GM12878 (cell line): ENCODE results near the gene TP53BP1. TPM values are rescaled to one million over a fixed set of nuclear protein-coding genes. Genes with fewer than 3 reads are reported as not detected.
A peak's percentile ranks its signal among the peaks of the same experiment; 100 is the strongest.

Experiments used
- HCFC1 ChIP-seq: fragments of 150-350 bp; IDR thresholded peaks from 2 replicates; pipeline ENCODE4 v1.6.1; 2014; ENCODE audit warnings: low read length
- IKZF1 ChIP-seq: fragments of 450-650 bp; conservative IDR thresholded peaks from 2 replicates; pipeline ENCODE4 v1.6.1; 2017; ENCODE audit warnings: antibody characterized with exemption, mild to moderate bottlenecking
- JUNB ChIP-seq: IDR thresholded peaks from 2 replicates; pipeline ENCODE4 v1.6.1; 2016; ENCODE audit warnings: antibody characterized with exemption, mild to moderate bottlenecking
- JUND ChIP-seq: IDR thresholded peaks from 2 replicates; pipeline ENCODE4 v1.6.1; 2012; ENCODE audit warnings: low read depth, mild to moderate bottlenecking, low read length, improper control_type of control experiment, moderate library complexity
- KAT2A ChIP-seq: conservative IDR thresholded peaks from 2 replicates; pipeline ENCODE4 v1.6.1; 2011; ENCODE audit warnings: low read depth, low read length; ENCODE audit not compliant: control insufficient read depth
- MXI1 ChIP-seq: fragments of 150-350 bp; IDR thresholded peaks from 2 replicates; pipeline ENCODE4 v1.6.1; 2011; ENCODE audit warnings: low read depth, mild to moderate bottlenecking, inconsistent platforms, low read length, improper control_type of control experiment
- POU2F2 ChIP-seq: IDR thresholded peaks from 3 replicates; pipeline ENCODE4 v1.6.1; 2011; ENCODE audit warnings: low read depth, mild to moderate bottlenecking, low read length, borderline replicate concordance
- RB1 ChIP-seq: fragments of 450-650 bp; formaldehyde crosslinking; IDR thresholded peaks from 2 replicates; pipeline ENCODE4 v1.6.1; 2017; ENCODE audit warnings: mild to moderate bottlenecking, borderline replicate concordance
- SIN3A ChIP-seq: IDR thresholded peaks from 2 replicates; pipeline ENCODE4 v1.6.1; 2012; ENCODE audit warnings: low read depth, low read length, improper control_type of control experiment
- SMARCA5 ChIP-seq: fragments of 450-650 bp; IDR thresholded peaks from 2 replicates; pipeline ENCODE4 v1.6.1; 2017; ENCODE audit warnings: mild to moderate bottlenecking
- SUPT20H ChIP-seq: IDR thresholded peaks from 2 replicates; pipeline ENCODE4 v1.6.1; 2011; ENCODE audit warnings: low read depth, mild to moderate bottlenecking, low read length, moderate library complexity, borderline replicate concordance; ENCODE audit not compliant: control insufficient read depth
- SUZ12 ChIP-seq: fragments of 200-600 bp; sonication (generic); IDR thresholded peaks from one replicate; pipeline ENCODE4 v1.6.1; 2018; ENCODE audit warnings: antibody characterized with exemption, mild to moderate bottlenecking; ENCODE audit not compliant: unreplicated experiment
- YY1 ChIP-seq: IDR thresholded peaks from 2 replicates; pipeline ENCODE4 v1.6.1; 2011; ENCODE audit warnings: low read depth, mild to moderate bottlenecking, low read length
- ZZZ3 ChIP-seq: IDR thresholded peaks from 2 replicates; pipeline ENCODE4 v1.6.1; 2011; ENCODE audit warnings: low read depth; ENCODE audit not compliant: control insufficient read depth, insufficient read length
- polyA plus RNA-seq, 11 experiments: library from polyadenylated mRNA; depleted of rRNA in 4 of 11; unstranded in 6 of 11; stranded (reverse) in 5 of 11; fragments of >200 nt; fragmentation: Nextera tagmentation in 4 of 11; fragmentation: Illumina TruSeq in 1 of 11; extraction: Ambion mirVana in 4 of 11; extraction: Trizol in 1 of 11; gene quantifications; 1 replicate in 1 of 11; 2 replicates in 10 of 11; pipeline versions ENCODE4 v1.2.1 to v1.2.3, GENCODE V29; 2011 to 2016; ENCODE audit warnings: inconsistent platforms in 2 of 11, missing spikeins in 2 of 11, low read depth in 1 of 11
- total RNA-seq, 4 experiments: library from RNA; depleted of rRNA in 3 of 4; stranded (reverse); fragments of >200 nt in 3 of 4; fragmentation: Illumina TruSeq in 1 of 4; extraction: Trizol in 1 of 4; gene quantifications; 2 replicates each; pipeline versions ENCODE4 v1.2.1 to v1.2.3, GENCODE V29; 2013 to 2021
- TF ChIP-seq, protein P1 (sequence below): fragments of 450-650 bp; IDR thresholded peaks from 2 replicates; pipeline ENCODE4 v1.6.1; 2017; ENCODE audit warnings: mild to moderate bottlenecking, moderate library complexity
- TF ChIP-seq, protein P2 (sequence below): IDR thresholded peaks from 2 replicates; pipeline ENCODE4 v1.6.1; 2012; ENCODE audit warnings: low read depth, low read length, improper control_type of control experiment
- TF ChIP-seq, protein P3 (sequence below): IDR thresholded peaks from 2 replicates; pipeline ENCODE4 v1.6.1; 2011; ENCODE audit warnings: mild to moderate bottlenecking, low read depth, low read length, moderate library complexity; ENCODE audit not compliant: insufficient replicate concordance
- TF ChIP-seq, protein P4 (sequence below): fragments of 450-650 bp; formaldehyde crosslinking; IDR thresholded peaks from 2 replicates; pipeline ENCODE4 v1.5.0; 2022; ENCODE audit warnings: mild to moderate bottlenecking, missing genetic modification characterization

TP53BP1 gene
- total and polyA plus RNA-seq, 10 of the 15 experiments (the other 5 are each of a cell fraction or from before 2014, with no cell fraction given) = 6.2 to 50.2 (median 19.3) TPM

DNA sequence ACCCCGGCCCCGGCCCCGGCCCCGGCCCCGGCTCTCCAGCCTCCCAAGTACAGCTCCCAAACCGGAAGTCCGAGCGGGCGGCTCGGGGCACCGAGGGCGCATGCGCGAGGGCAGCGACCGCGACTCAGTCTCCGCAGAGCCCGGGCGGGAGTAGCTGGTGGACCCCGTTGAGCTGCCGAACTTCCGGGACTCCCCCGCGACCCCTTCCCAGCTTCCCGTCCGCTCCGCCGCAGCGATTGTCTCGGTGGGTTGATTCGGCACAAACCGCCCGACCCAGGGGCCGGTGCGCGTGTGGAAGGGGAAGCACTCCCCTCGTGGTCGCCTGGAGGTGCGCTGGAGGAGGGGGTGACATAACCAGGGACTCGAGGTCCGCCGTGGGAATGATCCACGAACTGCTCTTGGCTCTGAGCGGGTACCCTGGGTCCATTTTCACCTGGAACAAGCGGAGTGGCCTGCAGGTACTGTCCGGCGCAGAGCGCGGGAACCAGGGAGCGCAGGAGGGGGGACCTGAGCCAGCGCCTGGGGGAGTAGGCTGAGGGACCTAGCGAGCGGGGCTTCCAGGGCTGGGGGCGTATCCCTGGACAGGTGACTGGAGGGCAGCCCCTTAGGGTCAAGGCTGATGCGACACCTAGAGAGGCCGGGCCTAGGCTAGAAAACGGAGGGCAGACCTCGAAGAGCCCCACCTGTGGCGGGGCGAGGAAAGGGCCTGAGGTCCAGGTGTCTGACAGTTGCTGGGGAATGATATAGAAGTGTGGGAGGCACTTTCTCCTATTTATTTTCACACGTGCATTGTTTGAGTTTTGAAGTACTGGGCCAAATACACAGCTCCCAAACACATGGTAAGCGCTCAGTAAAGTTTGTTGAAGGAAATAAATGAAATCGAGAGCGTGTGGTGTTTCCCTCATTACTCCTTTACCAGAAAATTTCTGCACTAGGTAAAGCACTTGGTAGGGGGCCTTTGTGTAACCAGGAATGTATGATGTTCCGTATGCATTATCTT lies 121.7 kb downstream of the TP53BP1 start, which contains the start of the genes TUBGCP4 and ZSCAN29 (continued):
- peak; percentile 50; the same call in 2 of the 3 replicates for TF ChIP-seq POU2F2
- no peak; the same call in 1 of the 2 replicates for TF ChIP-seq HCFC1
- 0 out of 2 replicates have a peak, but pooled peaks have one; percentile 15 for TF ChIP-seq SIN3A
- no peak for TF ChIP-seq ZZZ3
- TF ChIP-seq IKZF1 = peak; percentile 74; the same call in 1 of the 2 replicates
- TF ChIP-seq, protein P1, sequence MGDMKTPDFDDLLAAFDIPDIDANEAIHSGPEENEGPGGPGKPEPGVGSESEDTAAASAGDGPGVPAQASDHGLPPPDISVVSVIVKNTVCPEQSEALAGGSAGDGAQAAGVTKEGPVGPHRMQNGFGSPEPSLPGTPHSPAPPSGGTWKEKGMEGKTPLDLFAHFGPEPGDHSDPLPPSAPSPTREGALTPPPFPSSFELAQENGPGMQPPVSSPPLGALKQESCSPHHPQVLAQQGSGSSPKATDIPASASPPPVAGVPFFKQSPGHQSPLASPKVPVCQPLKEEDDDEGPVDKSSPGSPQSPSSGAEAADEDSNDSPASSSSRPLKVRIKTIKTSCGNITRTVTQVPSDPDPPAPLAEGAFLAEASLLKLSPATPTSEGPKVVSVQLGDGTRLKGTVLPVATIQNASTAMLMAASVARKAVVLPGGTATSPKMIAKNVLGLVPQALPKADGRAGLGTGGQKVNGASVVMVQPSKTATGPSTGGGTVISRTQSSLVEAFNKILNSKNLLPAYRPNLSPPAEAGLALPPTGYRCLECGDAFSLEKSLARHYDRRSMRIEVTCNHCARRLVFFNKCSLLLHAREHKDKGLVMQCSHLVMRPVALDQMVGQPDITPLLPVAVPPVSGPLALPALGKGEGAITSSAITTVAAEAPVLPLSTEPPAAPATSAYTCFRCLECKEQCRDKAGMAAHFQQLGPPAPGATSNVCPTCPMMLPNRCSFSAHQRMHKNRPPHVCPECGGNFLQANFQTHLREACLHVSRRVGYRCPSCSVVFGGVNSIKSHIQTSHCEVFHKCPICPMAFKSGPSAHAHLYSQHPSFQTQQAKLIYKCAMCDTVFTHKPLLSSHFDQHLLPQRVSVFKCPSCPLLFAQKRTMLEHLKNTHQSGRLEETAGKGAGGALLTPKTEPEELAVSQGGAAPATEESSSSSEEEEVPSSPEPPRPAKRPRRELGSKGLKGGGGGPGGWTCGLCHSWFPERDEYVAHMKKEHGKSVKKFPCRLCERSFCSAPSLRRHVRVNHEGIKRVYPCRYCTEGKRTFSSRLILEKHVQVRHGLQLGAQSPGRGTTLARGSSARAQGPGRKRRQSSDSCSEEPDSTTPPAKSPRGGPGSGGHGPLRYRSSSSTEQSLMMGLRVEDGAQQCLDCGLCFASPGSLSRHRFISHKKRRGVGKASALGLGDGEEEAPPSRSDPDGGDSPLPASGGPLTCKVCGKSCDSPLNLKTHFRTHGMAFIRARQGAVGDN = peak; percentile 62; the same call in 1 of the 2 replicates
- TF ChIP-seq, protein P2, sequence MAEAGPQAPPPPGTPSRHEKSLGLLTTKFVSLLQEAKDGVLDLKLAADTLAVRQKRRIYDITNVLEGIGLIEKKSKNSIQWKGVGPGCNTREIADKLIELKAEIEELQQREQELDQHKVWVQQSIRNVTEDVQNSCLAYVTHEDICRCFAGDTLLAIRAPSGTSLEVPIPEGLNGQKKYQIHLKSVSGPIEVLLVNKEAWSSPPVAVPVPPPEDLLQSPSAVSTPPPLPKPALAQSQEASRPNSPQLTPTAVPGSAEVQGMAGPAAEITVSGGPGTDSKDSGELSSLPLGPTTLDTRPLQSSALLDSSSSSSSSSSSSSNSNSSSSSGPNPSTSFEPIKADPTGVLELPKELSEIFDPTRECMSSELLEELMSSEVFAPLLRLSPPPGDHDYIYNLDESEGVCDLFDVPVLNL = no peak
- TF ChIP-seq SMARCA5 = peak; percentile 13; the same call in 1 of the 2 replicates
- TF ChIP-seq YY1 = no peak
- TF ChIP-seq JUND = no peak
- TF ChIP-seq, protein P3, sequence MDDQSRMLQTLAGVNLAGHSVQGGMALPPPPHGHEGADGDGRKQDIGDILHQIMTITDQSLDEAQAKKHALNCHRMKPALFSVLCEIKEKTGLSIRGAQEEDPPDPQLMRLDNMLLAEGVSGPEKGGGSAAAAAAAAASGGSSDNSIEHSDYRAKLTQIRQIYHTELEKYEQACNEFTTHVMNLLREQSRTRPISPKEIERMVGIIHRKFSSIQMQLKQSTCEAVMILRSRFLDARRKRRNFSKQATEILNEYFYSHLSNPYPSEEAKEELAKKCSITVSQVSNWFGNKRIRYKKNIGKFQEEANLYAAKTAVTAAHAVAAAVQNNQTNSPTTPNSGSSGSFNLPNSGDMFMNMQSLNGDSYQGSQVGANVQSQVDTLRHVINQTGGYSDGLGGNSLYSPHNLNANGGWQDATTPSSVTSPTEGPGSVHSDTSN = no peak
- TF ChIP-seq MXI1 = no peak
- TF ChIP-seq, protein P4, sequence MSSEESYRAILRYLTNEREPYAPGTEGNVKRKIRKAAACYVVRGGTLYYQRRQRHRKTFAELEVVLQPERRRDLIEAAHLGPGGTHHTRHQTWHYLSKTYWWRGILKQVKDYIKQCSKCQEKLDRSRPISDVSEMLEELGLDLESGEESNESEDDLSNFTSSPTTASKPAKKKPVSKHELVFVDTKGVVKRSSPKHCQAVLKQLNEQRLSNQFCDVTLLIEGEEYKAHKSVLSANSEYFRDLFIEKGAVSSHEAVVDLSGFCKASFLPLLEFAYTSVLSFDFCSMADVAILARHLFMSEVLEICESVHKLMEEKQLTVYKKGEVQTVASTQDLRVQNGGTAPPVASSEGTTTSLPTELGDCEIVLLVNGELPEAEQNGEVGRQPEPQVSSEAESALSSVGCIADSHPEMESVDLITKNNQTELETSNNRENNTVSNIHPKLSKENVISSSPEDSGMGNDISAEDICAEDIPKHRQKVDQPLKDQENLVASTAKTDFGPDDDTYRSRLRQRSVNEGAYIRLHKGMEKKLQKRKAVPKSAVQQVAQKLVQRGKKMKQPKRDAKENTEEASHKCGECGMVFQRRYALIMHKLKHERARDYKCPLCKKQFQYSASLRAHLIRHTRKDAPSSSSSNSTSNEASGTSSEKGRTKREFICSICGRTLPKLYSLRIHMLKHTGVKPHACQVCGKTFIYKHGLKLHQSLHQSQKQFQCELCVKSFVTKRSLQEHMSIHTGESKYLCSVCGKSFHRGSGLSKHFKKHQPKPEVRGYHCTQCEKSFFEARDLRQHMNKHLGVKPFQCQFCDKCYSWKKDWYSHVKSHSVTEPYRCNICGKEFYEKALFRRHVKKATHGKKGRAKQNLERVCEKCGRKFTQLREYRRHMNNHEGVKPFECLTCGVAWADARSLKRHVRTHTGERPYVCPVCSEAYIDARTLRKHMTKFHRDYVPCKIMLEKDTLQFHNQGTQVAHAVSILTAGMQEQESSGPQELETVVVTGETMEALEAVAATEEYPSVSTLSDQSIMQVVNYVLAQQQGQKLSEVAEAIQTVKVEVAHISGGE (CRISPR knock-in tag) = no peak
- no peak for TF ChIP-seq KAT2A
- TF ChIP-seq SUPT20H = no peak
- no peak for TF ChIP-seq JUNB
- TF ChIP-seq SUZ12 = no peak
- TF ChIP-seq RB1 = peak; percentile 94; the same call in 1 of the 2 replicates
